Keratinocyte (primary cell): ENCODE measurements around the gene ISOC2.

Experiments
- EZH2 ChIP-seq: IDR thresholded peaks from one replicate; pipeline ENCODE4 v1.6.1; 2012; ENCODE audit warnings: inconsistent platforms, mild to moderate bottlenecking, low read length, moderate library complexity
- TF ChIP-seq, protein P1 (sequence below), 3 experiments: IDR thresholded peaks in 1 of 3; conservative IDR thresholded peaks in 1 of 3; optimal IDR thresholded peaks in 1 of 3; 2 replicates in 2 of 3; 3 replicates in 1 of 3; pipeline versions ENCODE3 to v1.5.1; 2011; ENCODE audit warnings: low read length in 3 of 3, mild to moderate bottlenecking in 3 of 3, moderate library complexity in 2 of 3, control low read depth in 1 of 3, inconsistent platforms in 1 of 3; ENCODE audit not compliant: insufficient read depth in 2 of 3; ENCODE audit errors: extremely low read depth in 1 of 3

GRCh38 chr19:55477905-55478304, 16.5 kb upstream of the ISOC2 start:
- TF ChIP-seq, protein P1, sequence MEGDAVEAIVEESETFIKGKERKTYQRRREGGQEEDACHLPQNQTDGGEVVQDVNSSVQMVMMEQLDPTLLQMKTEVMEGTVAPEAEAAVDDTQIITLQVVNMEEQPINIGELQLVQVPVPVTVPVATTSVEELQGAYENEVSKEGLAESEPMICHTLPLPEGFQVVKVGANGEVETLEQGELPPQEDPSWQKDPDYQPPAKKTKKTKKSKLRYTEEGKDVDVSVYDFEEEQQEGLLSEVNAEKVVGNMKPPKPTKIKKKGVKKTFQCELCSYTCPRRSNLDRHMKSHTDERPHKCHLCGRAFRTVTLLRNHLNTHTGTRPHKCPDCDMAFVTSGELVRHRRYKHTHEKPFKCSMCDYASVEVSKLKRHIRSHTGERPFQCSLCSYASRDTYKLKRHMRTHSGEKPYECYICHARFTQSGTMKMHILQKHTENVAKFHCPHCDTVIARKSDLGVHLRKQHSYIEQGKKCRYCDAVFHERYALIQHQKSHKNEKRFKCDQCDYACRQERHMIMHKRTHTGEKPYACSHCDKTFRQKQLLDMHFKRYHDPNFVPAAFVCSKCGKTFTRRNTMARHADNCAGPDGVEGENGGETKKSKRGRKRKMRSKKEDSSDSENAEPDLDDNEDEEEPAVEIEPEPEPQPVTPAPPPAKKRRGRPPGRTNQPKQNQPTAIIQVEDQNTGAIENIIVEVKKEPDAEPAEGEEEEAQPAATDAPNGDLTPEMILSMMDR (optimal IDR thresholded peaks at IDR 0.05 in 1 of 3, IDR thresholded peaks at IDR 0.05 in 1 of 3, conservative IDR thresholded peaks at IDR 0.05 in 1 of 3; ENCODE audit: extremely low read depth in 1 of 3, insufficient read depth in 2 of 3, low read length in 3 of 3): no peak
- TF ChIP-seq EZH2: no peak
